ENCODE data around the gene ALLC. TPM values are rescaled to one million over a fixed set of nuclear protein-coding genes. Genes with fewer than 3 reads are reported as not detected.

The ALLC gene
- total RNA-seq, 2 experiments from 2014 or later = not detected

- ChIA-PET CTCF (no interaction called here), POLR2A (no interaction called here)
- peaks cover 8% of the 10 kb centered on the region for H3K27me3 Mint-ChIP-seq (ENCODE audit: low read depth)
- H3K4me3 Mint-ChIP-seq = no peak overlapping the region
- H3K27ac Mint-ChIP-seq = no peak overlapping the region
- DNase-seq (no peak), ATAC-seq (no peak)
- H3K4me1 Mint-ChIP-seq (ENCODE audit: low read depth) = no peaks in the 10 kb centered on the region
- H3K9me3 Mint-ChIP-seq (ENCODE audit: insufficient read depth) = no peaks in the 10 kb centered on the region
- no peaks in the 10 kb centered on the region for H3K36me3 Mint-ChIP-seq (ENCODE audit: low read depth)
Measured at GRCh38 chr2:3681625-3682024, 23.6 kb downstream of the ALLC start.

GRCh38 chr2:3682811-3683210 lies 24.8 kb downstream of the ALLC start:
- POLR2A ChIA-PET = no interaction called here
- ATAC-seq (no peak), DNase-seq (no peak)
- Mint-ChIP-seq H3K4me1 (ENCODE audit: low read depth) (no peaks in the 10 kb centered on the region), H3K27me3 (ENCODE audit: low read depth) (peaks cover 11% of the 10 kb centered on the region), H3K9me3 (ENCODE audit: insufficient read depth) (no peaks in the 10 kb centered on the region), H3K27ac (no peak overlapping the region), H3K36me3 (ENCODE audit: low read depth) (no peaks in the 10 kb centered on the region), H3K4me3 (no peak overlapping the region)
- CTCF ChIA-PET = no interaction called here

- Mint-ChIP-seq H3K4me3 (no peak overlapping the region), H3K4me1 (ENCODE audit: low read depth) (no peaks in the 10 kb centered on the region), H3K27me3 (ENCODE audit: low read depth) (peaks cover 11% of the 10 kb centered on the region), H3K27ac (no peak overlapping the region), H3K36me3 (ENCODE audit: low read depth) (no peaks in the 10 kb centered on the region), H3K9me3 (ENCODE audit: insufficient read depth) (no peaks in the 10 kb centered on the region)
- ChIA-PET POLR2A (no interaction called here), CTCF (no interaction called here)
- DNase-seq (no peak), ATAC-seq (no peak)
Measured at GRCh38 chr2:3683748-3684454, 25.9 kb downstream of the ALLC start.

- ATAC-seq = no peak
- DNase-seq = no peak
- no peaks in the 10 kb centered on the region for H3K4me1 Mint-ChIP-seq (ENCODE audit: low read depth)
- ChIA-PET CTCF (interaction anchor here (1.3 kb wide), 1 partner anchor 90 kb away, joined by 4 read pairs; no protein-coding TSS in a partner anchor), POLR2A (no interaction called here)
- no peaks in the 10 kb centered on the region for H3K36me3 Mint-ChIP-seq (ENCODE audit: low read depth)
- H3K4me3 Mint-ChIP-seq = no peak overlapping the region
- H3K27ac Mint-ChIP-seq = no peak overlapping the region
- no peaks in the 10 kb centered on the region for H3K9me3 Mint-ChIP-seq (ENCODE audit: insufficient read depth)
- peaks cover 12% of the 10 kb centered on the region for H3K27me3 Mint-ChIP-seq (ENCODE audit: low read depth)
Measured at GRCh38 chr2:3689998-3690748, 32.2 kb downstream of the ALLC start.

- CTCF ChIA-PET = interaction anchor here (1.0 to 1.8 kb wide), 4 partner anchors 10 to 88 kb away, joined by 3 to 4 read pairs (median 4); no protein-coding TSS in a partner anchor
- H3K27me3 Mint-ChIP-seq (ENCODE audit: low read depth) = peaks cover 3% of the 10 kb centered on the region
- no peak overlapping the region for H3K4me3 Mint-ChIP-seq
- H3K4me1 Mint-ChIP-seq (ENCODE audit: low read depth) = no peaks in the 10 kb centered on the region
- H3K27ac Mint-ChIP-seq = no peak overlapping the region
- POLR2A ChIA-PET = no interaction called here
- ATAC-seq = no peak
- no peaks in the 10 kb centered on the region for H3K36me3 Mint-ChIP-seq (ENCODE audit: low read depth)
- DNase-seq = no peak
- H3K9me3 Mint-ChIP-seq (ENCODE audit: insufficient read depth) = no peaks in the 10 kb centered on the region
Measured at GRCh38 chr2:3692375-3692774, 34.4 kb downstream of the ALLC start.

- ChIA-PET POLR2A (no interaction called here), CTCF (no interaction called here)
- H3K4me3 Mint-ChIP-seq = no peak overlapping the region
- H3K36me3 Mint-ChIP-seq (ENCODE audit: low read depth) = no peaks in the 10 kb centered on the region
- no peaks in the 10 kb centered on the region for H3K4me1 Mint-ChIP-seq (ENCODE audit: low read depth)
- DNase-seq (no peak), ATAC-seq (no peak)
- H3K27ac Mint-ChIP-seq = no peak overlapping the region
- no peaks in the 10 kb centered on the region for H3K9me3 Mint-ChIP-seq (ENCODE audit: insufficient read depth)
- peaks cover 6% of the 10 kb centered on the region for H3K27me3 Mint-ChIP-seq (ENCODE audit: low read depth)
Measured at GRCh38 chr2:3696545-3696944, 38.5 kb downstream of the ALLC start.

- Mint-ChIP-seq H3K9me3 (ENCODE audit: insufficient read depth) (no peaks in the 10 kb centered on the region), H3K27ac (no peak overlapping the region), H3K4me3 (no peak overlapping the region), H3K4me1 (ENCODE audit: low read depth) (no peaks in the 10 kb centered on the region), H3K36me3 (ENCODE audit: low read depth) (no peaks in the 10 kb centered on the region), H3K27me3 (ENCODE audit: low read depth) (peaks cover 17% of the 10 kb centered on the region)
- CTCF ChIA-PET = no interaction called here
- DNase-seq = no peak
- POLR2A ChIA-PET = no interaction called here
- ATAC-seq = no peak
Measured at GRCh38 chr2:3701071-3701470, 43.1 kb downstream of the ALLC start.

GRCh38 chr2:3703236-3703756 lies 45.3 kb downstream of the ALLC start, which contains the start of gene DCDC2C:
Gene DCDC2C (plus strand): TSS chr2:3703575. CDS start chr2:3703752, 177 bp downstream.
- ATAC-seq (no peak), DNase-seq (no peak)
- Mint-ChIP-seq H3K4me1 (ENCODE audit: low read depth) (no peaks in the 10 kb centered on the region), H3K27ac (no peak within 1 kb of the TSS), H3K27me3 (ENCODE audit: low read depth) (peaks cover 17% of the 10 kb centered on the region), H3K4me3 (no peak within 1 kb of the TSS), H3K9me3 (ENCODE audit: insufficient read depth) (no peaks in the 10 kb centered on the region), H3K36me3 (ENCODE audit: low read depth) (no peaks in the 10 kb centered on the region)
- ChIA-PET POLR2A (no interaction called here), CTCF (no interaction called here)

GRCh38 chr2:3703757-3704355 lies 45.9 kb downstream of the ALLC start:
- Mint-ChIP-seq H3K4me3 (no peak overlapping the region), H3K27ac (no peak overlapping the region), H3K36me3 (ENCODE audit: low read depth) (no peaks in the 10 kb centered on the region), H3K4me1 (ENCODE audit: low read depth) (no peaks in the 10 kb centered on the region), H3K9me3 (ENCODE audit: insufficient read depth) (no peaks in the 10 kb centered on the region), H3K27me3 (ENCODE audit: low read depth) (peaks cover 17% of the 10 kb centered on the region)
- no peak for DNase-seq
- ChIA-PET CTCF (no interaction called here), POLR2A (no interaction called here)
- ATAC-seq = peak; percentile 33

GRCh38 chr2:3704692-3705091 lies 46.7 kb downstream of the ALLC start:
- Mint-ChIP-seq H3K4me3 (no peak overlapping the region), H3K9me3 (ENCODE audit: insufficient read depth) (no peaks in the 10 kb centered on the region), H3K4me1 (ENCODE audit: low read depth) (no peaks in the 10 kb centered on the region), H3K27ac (no peak overlapping the region), H3K27me3 (ENCODE audit: low read depth) (peaks cover 15% of the 10 kb centered on the region), H3K36me3 (ENCODE audit: low read depth) (no peaks in the 10 kb centered on the region)
- ATAC-seq (no peak), DNase-seq (no peak)
- ChIA-PET POLR2A (no interaction called here), CTCF (interaction anchor here (0.7 kb wide), 1 partner anchor 76 kb away, joined by 3 read pairs; no protein-coding TSS in a partner anchor)

- no peak for ATAC-seq
- no peak for DNase-seq
- CTCF ChIA-PET = no interaction called here
- Mint-ChIP-seq H3K4me1 (ENCODE audit: low read depth) (no peaks in the 10 kb centered on the region), H3K9me3 (ENCODE audit: insufficient read depth) (no peaks in the 10 kb centered on the region), H3K27ac (no peak overlapping the region), H3K4me3 (no peak overlapping the region), H3K36me3 (ENCODE audit: low read depth) (no peaks in the 10 kb centered on the region), H3K27me3 (ENCODE audit: low read depth) (peaks cover 15% of the 10 kb centered on the region)
- POLR2A ChIA-PET = no interaction called here
Measured at GRCh38 chr2:3705782-3706181, 47.8 kb downstream of the ALLC start.

- ATAC-seq (no peak), DNase-seq (no peak)
- ChIA-PET CTCF (no interaction called here), POLR2A (no interaction called here)
- Mint-ChIP-seq H3K36me3 (ENCODE audit: low read depth) (no peaks in the 10 kb centered on the region), H3K27ac (no peak overlapping the region), H3K9me3 (ENCODE audit: insufficient read depth) (no peaks in the 10 kb centered on the region), H3K4me1 (ENCODE audit: low read depth) (no peaks in the 10 kb centered on the region), H3K27me3 (ENCODE audit: low read depth) (peaks cover 15% of the 10 kb centered on the region), H3K4me3 (no peak overlapping the region)
Measured at GRCh38 chr2:3706892-3707291, 48.9 kb downstream of the ALLC start.

Data from activated CD8-positive, alpha-beta T cell treated with anti-CD3 and anti-CD28 coated beads, Interleukin-2, amount 10 ng/mL, durations not matched to agents 7 days and 5 days (primary cell).